NCI-H1417 treated with DMSO at 0.1 percent for 48 hours (cell line): ENCODE measurements around the gene TMEM120B.
A peak's percentile ranks its signal among the peaks of the same experiment; 100 is the strongest.

Source experiments
- DNase-seq: peaks from one replicate; lab custom pipeline; 2025; lab: John Stamatoyannopoulos, UW

Gene TMEM120B

DNA sequence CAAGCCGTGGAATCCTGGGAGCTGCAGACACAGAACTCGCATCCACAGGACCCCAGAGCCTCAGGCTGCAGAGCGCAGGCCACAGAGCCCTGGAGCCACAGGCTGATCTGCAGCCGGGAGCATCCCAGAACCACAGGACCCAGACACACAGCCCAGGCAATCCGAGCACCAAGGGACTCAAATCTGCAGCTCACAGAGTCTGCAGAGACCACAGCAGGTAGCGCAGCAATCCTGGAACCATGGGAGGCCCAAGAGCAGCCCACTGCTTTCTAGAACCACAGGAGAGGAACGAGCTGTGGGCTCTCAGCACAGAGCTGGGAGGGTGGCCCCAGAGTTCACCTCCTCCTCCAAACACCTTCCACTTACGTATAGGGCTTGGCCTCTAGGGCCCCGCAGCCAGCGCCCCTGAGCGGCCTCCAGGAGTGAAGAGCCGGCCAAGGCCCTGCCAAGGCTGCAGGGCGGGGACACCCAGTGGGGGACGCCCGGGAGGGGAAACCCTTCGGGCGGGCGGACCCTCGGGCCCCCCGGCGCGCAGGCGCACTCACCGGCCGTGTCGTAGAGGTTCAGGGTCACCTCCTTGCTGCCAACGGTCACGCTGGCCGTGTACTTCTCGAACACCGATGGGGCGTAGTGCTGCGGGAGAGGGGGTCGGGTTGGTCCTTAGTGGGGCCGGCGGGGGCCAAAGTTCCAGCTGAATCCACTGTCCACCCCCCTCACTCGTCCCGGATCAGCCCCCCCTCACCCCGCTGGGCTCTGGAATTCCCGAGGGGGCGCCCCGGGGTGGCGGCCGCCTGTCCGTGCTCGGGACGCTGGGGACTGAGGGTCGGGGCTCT, 80.3 kb downstream of the TMEM120B start:
- no peak for DNase-seq

DNA sequence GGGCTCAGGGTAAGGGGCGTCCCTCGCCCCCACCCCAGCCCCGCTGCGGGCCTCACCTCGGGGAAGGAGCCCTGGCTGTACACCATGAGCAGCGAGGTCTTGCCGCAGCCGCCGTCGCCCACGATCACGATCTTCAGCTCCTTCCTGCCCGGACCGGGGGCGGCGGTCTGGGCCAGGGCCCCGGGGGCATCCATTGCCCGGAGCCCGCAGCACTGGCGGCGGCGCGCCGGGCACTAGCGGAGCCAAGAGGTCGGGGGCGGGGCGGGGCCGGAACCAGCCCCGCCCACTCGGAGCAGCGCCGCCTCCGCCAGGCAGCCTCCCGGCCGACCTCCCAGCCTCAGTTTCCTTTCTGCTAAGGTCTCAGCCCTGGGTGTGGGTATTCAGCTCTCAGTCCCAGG, 80.9 kb downstream of the TMEM120B start, which contains the start of gene RHOF:
Gene RHOF, minus strand, starts transcription at position 249 of the 398 bp plus-strand sequence. Its CDS starts 55 bp downstream, at position 194.
- no peak for DNase-seq

DNA sequence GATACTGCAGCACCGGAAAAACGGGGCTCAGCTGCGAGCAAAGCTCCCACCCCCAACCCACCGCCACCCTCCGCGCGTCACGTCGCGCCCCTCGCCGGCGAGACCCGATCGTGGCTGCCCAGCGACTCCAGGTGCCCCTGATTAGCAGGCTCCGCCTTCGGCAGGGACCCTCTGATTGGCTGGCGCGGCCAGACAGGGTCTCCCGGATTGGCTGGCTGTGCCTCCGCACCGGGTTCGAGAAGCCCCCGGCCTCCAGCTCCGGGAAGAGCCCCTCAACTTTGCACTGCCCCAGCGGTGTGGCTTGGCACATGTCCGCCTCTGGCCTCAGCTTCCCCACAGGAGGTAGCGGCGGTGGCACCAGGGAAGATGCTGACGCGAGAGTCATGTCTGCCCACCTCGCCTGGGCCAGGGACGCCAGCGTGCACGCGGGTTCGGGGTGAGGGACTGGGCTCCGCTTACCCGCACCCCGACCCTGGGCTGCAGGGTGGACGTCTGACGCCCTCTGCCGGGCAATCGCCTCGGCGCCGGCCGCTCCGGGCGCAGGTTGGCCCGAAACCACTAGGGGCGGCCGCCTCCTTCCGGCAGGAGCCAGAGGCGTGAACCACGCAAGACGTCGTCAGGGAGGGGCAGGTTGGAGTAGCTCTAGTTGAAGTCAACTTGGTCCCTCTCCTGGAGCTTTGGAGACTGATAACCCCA, 81.4 kb downstream of the TMEM120B start:
- no peak for DNase-seq

DNA sequence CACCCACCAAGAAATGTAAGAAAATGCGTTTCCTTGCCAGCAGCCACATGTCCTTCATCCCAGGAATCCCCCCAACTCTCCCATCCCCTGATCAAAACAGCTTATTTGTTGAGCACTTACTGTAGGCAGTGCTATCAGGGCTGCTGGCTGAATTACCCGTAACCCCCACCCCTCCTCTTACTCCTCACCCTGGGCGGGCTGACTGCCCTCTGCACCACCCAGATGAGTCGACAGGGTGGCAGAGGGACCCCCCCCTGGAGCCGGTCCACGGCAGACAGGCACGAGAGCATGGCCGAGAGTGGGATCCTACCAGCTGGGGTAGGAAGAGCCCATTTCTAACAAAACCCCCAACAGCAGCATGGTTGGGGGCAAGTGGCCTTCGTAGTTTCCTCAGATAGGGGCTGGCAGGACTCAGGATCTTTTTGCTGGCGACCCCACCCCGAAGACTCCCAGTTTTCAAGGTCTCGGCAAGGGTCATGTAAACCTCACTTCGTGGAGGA, 82.0 kb downstream of the TMEM120B start:
- no peak for DNase-seq

DNA sequence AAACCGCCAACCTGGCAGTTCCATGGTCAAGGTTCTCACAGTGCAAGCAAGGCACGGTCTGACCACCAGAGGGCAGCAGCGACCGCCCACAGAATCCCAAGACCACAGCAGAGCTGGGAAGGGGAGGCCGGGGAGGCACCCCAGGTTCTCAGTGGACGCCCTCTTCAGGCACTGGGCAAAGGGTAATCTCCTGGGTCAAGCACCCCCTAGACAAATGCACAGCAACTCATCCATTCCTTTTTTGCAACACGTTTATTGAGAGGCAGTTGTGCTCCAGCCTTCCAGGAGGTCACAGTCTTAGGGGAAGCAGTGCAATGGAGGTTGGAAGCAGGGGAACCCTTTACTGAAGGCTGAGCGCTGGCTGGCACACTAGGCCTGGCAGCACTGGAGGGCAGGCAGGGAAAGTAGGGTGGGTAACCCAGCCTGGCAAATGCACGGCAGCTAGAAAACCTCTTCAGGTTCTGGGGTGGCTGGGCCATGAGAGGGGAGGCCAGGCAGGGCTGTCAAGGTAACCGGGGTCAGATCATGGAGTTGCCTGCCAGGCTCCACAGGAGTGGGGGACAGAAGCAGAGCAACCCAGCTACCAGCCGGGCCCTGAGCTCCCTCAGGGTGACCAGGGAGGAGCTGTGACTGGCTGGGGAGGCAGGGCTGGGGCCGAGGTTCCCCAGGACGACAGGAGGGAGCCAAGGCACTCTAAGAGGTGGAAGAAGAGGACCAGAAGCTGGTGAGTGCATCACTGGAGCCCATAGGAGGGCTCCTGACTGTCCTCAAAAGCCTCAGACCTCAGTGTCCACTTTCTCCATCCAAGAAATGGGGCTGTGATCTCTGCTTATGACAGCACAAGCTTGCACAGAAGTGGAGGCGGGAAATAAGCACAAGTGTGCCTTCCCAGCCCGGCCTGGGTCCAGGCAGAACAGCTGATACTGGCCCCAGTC, 82.7 kb downstream of the TMEM120B start:
- no peak for DNase-seq

DNA sequence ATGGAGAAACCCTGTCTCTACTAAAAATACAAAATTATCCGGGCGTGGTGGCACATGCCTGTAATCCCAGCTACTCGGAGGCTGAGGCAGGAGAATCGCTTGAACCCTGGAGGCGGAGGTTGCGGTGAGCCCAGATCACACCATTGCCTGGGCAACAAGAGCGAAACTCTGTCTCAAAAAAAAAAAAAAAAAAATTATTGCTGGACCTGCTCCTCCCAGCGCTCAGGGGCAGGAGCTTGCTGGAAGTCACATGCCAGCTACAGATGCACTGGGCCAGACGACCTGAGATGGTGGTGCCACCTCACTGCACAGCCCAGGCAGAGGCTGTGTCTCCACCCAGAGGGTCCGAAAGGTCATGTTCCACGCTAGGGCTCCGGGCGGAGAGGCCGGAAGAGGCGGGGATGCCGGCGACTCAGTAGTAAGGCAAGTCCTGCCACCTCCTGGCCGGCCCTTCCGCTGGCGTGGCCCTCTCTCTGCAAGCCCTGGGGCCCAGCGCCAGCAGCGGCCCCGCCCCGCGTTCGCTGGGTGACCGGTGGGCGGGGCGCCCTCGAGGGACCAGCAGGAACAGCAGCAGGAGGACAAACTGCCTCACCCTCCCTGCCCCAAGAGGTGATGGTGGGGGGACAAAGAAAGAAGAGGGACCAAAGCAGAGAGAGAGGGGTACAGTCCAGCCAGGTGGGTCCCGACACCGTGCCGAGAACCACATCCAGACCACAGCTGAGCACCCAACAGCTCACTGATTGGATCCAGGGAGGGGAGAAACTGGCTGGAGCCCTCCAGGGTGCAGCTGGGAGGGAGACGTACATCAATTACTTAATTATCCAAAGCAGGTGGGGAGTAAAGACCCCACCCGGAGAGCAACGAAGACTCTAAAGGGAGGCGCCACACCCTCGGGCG, 84.6 kb downstream of the TMEM120B start:
- peak; percentile 67 for DNase-seq

DNA sequence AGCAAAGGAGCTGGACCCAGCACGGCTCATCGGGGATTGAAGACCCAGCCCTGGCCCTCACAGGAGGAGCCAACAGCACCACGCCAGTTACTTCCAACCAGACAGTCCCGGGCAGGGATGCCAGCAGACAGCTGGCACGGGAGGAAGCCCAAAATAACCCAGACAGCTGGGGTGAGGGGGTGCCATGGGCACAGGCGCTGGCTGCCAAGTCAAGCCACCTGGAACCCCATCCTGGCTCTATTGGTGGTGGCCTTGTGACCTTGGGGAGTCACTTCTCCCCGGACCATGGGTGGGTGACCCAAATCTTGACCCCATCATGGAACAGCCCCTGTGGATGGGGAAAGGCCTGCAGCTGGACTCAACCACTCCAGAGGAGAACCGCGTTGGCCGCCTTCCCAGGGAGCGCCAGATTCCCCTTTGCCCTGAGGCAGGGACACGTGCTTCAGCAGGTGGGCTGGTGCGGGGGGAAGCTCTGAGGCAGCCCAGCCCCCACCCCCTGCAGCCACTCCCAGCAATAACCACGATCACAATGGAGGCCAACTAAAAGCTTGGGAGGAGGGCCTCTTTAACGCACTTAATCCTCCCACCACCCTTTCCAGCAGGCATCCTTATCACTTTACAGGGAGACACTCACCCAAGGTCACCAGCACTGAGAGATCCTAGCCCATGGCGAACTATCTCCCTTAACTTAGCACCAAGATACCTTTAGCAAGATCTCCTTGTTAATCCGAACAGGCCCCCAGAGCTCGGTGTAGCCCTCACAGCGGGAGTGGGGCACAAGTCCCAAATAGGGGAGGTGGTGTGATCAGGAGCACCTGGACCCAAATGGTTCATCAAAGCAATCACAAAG, 85.6 kb downstream of the TMEM120B start:
- peak; percentile 46 for DNase-seq

DNA sequence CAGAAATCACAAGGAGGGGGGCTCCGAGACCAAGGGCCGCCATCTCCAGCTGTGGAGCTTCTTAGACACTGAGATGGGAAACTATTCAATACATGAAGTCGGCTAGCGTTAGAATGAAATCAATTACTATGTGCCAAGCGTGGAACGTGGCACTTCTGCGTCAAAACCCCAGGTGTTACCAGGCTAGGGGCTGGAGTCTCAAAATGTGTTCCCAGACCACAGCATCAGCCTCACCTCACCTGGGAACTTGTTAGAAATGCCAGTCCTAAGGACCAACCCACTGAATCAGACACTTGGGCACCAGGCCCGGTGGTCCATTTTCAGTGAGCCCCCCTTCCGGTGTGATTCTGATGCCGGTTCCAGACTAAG, 86.2 kb downstream of the TMEM120B start:
- no peak for DNase-seq

DNA sequence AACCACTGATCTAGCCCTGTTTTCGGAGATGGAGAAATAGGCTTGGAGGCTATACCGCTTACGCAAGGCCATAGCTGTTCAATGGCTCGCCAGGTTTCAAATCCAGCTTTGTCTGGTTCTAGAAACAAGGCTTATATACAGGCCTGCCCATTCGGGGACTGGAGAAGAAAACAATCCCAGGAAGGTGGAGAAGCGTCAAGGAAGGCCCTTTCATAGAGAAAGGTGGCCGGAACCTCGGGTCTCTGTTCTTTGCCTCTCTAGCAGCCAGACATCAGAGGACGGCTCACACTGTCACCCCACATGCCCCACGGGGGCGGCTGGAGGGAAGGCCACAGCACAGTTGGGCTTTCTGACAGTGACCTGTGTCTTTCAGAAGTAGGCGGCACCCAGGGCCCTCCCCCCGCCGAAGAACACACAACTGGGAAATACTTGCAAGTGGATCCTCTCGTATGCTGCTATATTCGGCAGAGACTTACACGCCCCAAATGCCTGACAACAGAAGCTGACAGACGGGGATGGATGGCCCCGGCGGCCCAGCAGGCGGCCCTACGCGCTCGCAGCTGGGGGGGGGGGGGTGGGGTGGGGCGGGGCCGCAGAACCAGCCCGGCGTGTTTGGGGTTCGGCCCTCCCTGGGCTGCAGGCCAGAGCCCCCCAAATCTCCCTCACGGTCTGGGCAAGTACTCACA, 86.7 kb downstream of the TMEM120B start:
- DNase-seq, result peak; percentile 57

DNA sequence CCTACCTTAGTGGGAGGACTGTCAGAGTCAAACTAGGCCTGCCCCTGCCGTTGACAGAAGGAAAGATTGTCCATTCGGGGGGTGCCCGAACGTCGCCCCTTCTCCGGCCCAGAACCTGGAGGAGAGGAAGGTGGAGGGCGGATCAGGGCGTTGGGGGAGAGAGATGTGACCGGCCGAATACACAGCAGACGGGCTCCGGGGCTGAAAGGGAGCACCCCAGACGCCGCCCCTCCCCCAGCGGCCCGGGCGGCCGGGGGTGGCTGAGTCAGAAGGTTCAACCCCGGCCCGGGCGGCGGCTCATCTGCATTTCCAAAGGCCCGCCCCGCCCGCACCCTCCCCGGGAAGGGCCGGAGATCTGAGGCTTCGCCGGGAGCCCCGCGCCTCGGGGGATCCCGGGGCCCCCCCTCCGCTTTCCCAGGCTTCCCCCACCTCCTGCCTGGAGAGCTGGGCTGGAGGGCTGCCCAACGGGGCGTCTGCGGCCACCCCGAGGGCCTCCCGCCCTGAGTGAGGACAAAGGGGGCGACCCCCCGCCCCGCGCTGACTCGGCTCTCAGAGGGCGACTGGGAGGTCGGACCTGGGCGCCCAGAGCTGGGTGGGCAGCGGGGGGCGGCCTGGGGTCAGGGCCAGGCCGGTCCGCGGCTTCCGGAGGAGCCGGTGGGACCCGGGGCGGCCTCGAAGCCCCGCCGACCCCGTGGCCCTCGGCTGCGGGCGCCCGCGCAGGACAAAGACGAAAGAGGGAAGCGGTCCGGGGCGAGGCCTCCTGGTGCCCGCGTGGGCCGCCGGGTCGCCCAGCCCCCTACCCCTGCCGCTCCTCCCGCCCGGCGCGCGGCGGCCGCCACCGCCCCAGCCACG, 87.5 kb downstream of the TMEM120B start:
- no peak for DNase-seq

DNA sequence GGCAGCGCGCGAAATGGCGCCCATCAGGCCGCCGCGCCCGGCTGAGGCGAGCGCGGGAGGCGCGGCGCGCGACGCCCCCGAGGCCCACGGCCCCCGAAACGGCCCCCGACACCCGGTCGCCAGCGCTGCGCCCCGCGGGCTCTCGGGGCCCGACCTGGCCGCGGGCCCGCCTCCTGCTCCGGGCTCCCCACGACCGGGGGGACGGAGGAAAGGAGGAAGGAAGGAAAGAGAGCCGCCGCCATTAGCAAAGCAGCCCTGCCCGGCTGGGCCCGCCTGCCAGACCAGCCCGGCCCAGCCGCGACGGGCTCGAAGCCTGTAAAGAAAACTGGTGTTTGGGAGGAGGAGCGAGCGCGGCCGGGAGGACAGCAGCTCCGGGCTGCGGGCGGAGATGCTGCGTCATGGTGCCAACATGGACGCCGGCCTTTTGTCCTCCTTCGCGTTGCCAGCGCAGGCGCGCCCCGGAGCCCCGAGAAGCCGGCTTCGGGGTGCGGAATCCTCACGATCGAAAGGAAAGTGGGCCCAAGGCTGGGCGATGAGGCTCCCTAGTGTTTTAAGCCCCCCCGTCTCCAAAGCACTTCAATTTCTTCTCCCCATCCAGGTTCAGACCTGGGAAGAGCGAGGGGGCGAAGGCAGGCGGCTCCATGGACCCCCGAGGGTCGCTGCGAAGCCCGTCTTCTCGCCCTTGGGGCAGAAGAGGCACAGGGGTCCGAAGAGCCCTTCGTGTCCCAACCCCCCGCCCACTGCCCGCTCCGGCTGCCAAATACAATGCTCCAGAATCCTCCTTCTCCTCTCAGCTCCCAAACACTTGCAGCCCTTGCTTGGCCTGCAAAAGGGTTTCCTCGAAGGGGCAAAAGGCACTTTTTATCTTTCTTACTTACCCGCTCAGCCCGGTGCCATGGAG, 88.4 kb downstream of the TMEM120B start:
- DNase-seq, result no peak

DNA sequence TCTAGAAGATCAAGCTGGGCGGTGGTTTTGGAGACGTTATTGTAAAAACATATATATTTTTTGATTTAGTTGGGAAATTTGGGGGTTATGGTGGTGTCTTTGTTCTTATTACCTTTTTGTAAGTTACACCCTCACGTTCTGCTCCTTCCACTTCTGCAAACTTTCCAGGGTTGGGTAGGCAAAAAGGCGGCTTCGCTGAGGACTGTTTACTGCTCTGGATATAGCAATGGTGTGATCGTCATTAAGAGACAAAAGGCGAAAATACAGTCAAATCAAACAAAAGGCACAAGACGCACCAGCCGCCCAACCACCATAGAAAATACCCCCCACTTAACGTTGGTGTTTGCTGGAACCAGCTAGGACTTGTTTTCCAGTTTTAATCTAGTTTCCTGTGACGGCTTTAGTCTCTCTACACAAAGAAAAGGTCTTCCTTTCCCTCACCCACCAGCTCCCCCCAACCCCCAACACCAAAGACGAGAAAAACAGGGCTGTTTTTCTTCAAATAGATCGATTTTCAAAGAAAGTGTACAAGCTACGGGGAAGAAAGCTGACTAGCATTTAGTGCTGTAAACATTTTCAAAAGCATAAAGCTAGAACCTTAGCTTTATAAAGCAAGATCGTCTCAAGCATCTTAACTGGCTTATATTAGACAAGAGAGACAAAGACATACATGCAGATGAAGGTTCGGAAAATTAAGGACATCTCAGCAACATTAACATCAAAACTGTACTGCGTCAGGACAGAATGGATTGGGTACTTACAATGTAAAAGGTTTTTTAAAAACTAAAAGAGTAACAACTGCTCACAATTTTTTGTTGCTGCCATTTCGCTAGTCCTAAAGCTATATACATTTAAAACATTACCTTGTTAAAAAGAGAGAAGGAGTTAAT, 89.3 kb downstream of the TMEM120B start:
- DNase-seq, result peak; percentile 37

DNA sequence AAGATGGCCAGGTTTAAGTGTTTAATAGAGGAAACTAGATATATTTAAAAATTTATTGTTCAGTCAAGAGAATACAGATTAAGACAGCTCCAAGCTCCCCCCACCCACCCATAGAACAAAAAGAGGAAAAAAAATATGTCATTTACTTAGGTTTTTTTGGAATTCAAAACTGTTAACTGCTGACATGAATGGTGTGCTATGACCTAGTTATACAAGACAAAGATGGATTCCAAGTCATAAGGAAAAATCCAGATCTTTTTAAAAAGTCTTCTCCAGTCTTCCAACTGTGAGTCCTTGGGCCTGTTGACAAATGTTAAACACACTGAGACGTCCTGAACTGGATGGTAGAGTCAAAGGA, 89.9 kb downstream of the TMEM120B start:
- no peak for DNase-seq

DNA sequence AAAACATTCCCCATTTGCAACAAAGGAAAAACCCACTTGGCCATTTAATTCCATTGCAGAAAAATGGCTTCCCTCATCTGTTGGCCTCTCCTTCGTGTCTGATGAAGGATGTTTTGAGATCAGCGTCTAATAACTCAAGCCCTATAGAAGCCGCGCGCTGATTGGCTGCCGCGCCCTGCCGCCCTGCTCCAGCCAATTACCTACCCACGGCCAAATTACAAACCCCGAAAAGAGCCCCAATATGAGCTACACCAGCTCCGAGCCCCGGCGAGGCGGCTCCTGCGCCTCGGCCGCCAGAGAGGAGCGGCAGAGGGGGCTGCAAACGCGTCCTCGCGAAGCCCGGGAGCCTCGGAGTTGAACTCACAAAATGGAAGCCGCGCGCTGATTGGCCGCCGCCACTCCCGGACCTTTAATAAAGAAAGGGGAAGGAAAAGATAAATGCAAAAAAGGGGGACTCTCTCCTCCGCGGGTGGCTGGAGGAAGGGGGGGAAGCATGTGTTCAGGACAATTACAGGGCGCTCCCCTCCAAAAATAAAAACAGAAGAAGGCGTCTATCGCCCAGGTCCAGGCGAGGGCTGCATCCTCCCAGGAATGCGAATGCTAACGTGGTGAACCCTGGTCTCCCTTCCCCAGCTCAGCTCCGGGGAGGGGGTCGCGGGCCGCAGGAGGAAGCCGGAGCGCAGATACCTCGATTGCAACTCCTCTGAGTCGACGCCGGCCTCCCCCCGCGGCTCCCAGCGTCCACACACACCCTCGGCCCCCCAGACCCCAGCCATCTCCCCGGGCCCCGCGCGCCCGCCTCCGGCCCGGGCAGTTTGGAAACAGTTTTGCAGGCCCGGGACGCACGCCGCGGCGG, 90.5 kb downstream of the TMEM120B start:
- DNase-seq, result peak; percentile 96

DNA sequence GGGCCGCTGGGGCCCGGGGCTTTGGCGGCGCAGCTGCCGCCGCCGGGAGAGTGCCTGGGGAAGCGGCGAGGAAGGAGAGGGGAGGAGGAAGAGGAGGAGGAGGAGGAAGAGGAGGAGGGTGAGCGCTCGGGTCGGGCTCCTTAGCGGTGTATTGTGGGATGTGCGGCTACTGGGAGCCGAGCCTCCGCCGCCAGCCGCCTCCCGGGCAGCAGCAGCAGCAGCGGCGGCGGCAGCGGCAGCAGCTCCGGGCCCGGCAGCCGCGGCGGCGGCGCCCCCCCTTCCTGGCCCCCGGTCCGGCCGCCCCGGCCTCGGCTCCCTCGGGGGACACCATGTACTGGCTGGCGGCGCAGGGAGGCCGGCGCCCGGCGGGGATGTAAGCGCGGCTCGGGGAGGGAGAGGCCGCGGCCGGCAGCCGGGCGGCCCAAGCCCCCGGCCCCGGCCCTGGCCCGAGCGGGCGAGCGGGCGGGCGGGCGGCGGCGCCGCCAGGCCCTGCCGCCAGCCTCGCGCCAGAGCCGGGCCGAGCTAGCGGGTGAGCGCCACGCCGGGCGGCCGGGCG, 91.4 kb downstream of the TMEM120B start, which contains the start of gene SETD1B:
Gene SETD1B, plus strand, starts transcription at position 149 of the 556 bp plus-strand sequence. CDS start 729 bp downstream, outside the sequence.
- no peak for DNase-seq
